Ovary (tissue), 9 donors: ENCODE results near the gene OR2C3. TPM values are rescaled to one million over a fixed set of nuclear protein-coding genes. Genes with fewer than 3 reads are reported as not detected.

Experiments used
- DNase-seq, 5 donors: peaks; one replicate each; pipeline ENCODE4 v3.0.0-alpha.2; 2019 to 2020
- H3K27ac ChIP-seq, 2 donors: fragments of 200-600 bp; one replicate each; pipeline versions ENCODE4 v1.5.1 to v1.8.0; 2019 to 2022
- H3K27me3 ChIP-seq: fragments of 200-600 bp; one replicate; pipeline ENCODE4 v1.8.0; 2022
- H3K36me3 ChIP-seq: fragments of 200-600 bp; sonication (generic); one replicate; pipeline ENCODE4 v1.5.1; 2019
- H3K4me1 ChIP-seq: one replicate; pipeline ENCODE4 v1.8.1; 2013; ENCODE audit warnings: mild to moderate bottlenecking, moderate library complexity; ENCODE audit not compliant: insufficient read depth
- H3K4me3 ChIP-seq: fragments of 200-600 bp; sonication (generic); one replicate; pipeline ENCODE4 v1.5.1; 2017
- H3K9me3 ChIP-seq, 2 donors: fragments of 200-600 bp in 1 of 2; sonication (generic) in 1 of 2; one replicate each; pipeline versions ENCODE4 v1.5.1 to v1.8.1; 2013 to 2019; ENCODE audit warnings: mild to moderate bottlenecking in 1 of 2, moderate library complexity in 1 of 2
- CTCF ChIP-seq, 3 donors: fragments of 450-650 bp in 2 of 3; fragments of 200-600 bp in 1 of 3; IDR thresholded peaks; one replicate each; pipeline versions ENCODE4 v1.5.1 to v1.8.0; 2016 to 2022; ENCODE audit warnings: antibody characterized with exemption in 3 of 3, mild to moderate bottlenecking in 1 of 3
- EP300 ChIP-seq: sonication (generic); formaldehyde crosslinking; IDR thresholded peaks from one replicate; pipeline ENCODE4 v1.6.1; 2017; ENCODE audit warnings: antibody characterized with exemption
- POLR2A ChIP-seq: fragments of 450-650 bp; IDR thresholded peaks from one replicate; pipeline ENCODE4 v1.6.1; 2017; ENCODE audit warnings: antibody characterized with exemption, mild to moderate bottlenecking, moderate library complexity
- WGBS, 3 donors: extraction: QIAGEN DNeasy Blood & Tissue Kit in 1 of 3; methylation state at CpG; one replicate each; pipeline versions ENCODE4 v1.1.5 to v1.1.7; 2013 to 2017; 5-methylcytosine and 5-hydroxymethylcytosine counted together
- intact Hi-C, 4 donors: fragments of 100-400 bp; cut with DNase I; formaldehyde crosslinking; loops; one replicate each; pipeline versions ENCODE4 v1.11.0 to v1.15.1; 2022 to 2023
- polyA plus RNA-seq, 2 donors: library from polyadenylated mRNA; stranded (reverse); fragments of 200-250 nt in 1 of 2; fragments of 350-450 nt in 1 of 2; fragmentation: Illumina TruSeq in 1 of 2; extraction: RNeasy Lipid Tissue Mini Kit (QIAGEN cat#74804) in 1 of 2; gene quantifications; one replicate each; pipeline ENCODE4 v1.2.3, GENCODE V29; 2013 to 2014
- total RNA-seq, 7 donors: library from RNA; depleted of rRNA in 2 of 7; stranded (reverse); fragments of >200 nt in 2 of 7; fragmentation: NEBNext Ultra II Directional in 3 of 7; extraction: Animal tissue kit (Norgen Biotek cat#: 25700) in 3 of 7; gene quantifications; one replicate each; pipeline versions ENCODE4 v1.1.0 to v1.2.4, GENCODE V29; 2016 to 2023
- donor health status: DM: no; HTN: no; CAD: no; lungs with moderate emphysema.
- donor health status: DM: no; HTN: no; CAD: no.
- donor health status: Bipolar disorder and iron deficiency.
- donor health status: DM: yes; HTN: yes; CAD: no.
- donor health status: DM: no; HTN: no; CAD: no.
- donor health status: DM: yes; HTN: yes; CAD: no.

Gene OR2C3
- total and polyA plus RNA-seq, 9 donors = 0.04 to 0.15 TPM; not detected in 7

GRCh38 chr1:247496581-247497285 is 39.5 kb downstream of the OR2C3 start:
- H3K9me3 ChIP-seq = no peaks in the 10 kb centered on the region
- H3K4me1 ChIP-seq = no peaks in the 10 kb centered on the region
- no peak for DNase-seq
- intact Hi-C loops = no loop called here
- H3K27me3 ChIP-seq = no peaks in the 10 kb centered on the region
- H3K27ac ChIP-seq = no peak overlapping the region
- TF ChIP-seq POLR2A = no peak
- no peak for TF ChIP-seq CTCF (IDR thresholded peaks at IDR 0.05)
- TF ChIP-seq EP300 = no peak
- H3K4me3 ChIP-seq = no peak overlapping the region
- H3K36me3 ChIP-seq = no peaks in the 10 kb centered on the region
- 60 to 66% (median 64%) methylated on average over 10 of the region's 10 CpGs for WGBS, 3 donors

GRCh38 chr1:247494767-247495166 is 41.5 kb downstream of the OR2C3 start:
- Histone ChIP-seq H3K27ac (no peak overlapping the region), H3K4me1 (no peaks in the 10 kb centered on the region), H3K9me3 (no peaks in the 10 kb centered on the region), H3K4me3 (no peak overlapping the region), H3K27me3 (no peaks in the 10 kb centered on the region), H3K36me3 (no peaks in the 10 kb centered on the region)
- no peak for DNase-seq
- WGBS, 3 donors = 11 to 17% (median 14%) methylated on average over 2 of the region's 2 CpGs
- TF ChIP-seq EP300 (no peak), POLR2A (no peak), CTCF (IDR thresholded peaks at IDR 0.05) (no peak)
- intact Hi-C loops = no loop called here

GRCh38 chr1:247493106-247493505 is 43.1 kb downstream of the OR2C3 start:
- Histone ChIP-seq H3K27ac (no peak overlapping the region), H3K36me3 (no peaks in the 10 kb centered on the region), H3K9me3 (no peaks in the 10 kb centered on the region), H3K4me3 (no peak overlapping the region), H3K27me3 (no peaks in the 10 kb centered on the region), H3K4me1 (no peaks in the 10 kb centered on the region)
- WGBS, 3 donors = 7 to 21% (median 16%) methylated on average over 1 of the region's 1 CpG
- intact Hi-C loops = no loop called here
- TF ChIP-seq EP300 (no peak), CTCF (IDR thresholded peaks at IDR 0.05) (no peak), POLR2A (no peak)
- no peak for DNase-seq

- H3K4me1 ChIP-seq = no peaks in the 10 kb centered on the region
- no peak overlapping the region for H3K4me3 ChIP-seq
- H3K36me3 ChIP-seq = no peaks in the 10 kb centered on the region
- H3K27ac ChIP-seq = no peak overlapping the region
- H3K9me3 ChIP-seq = no peaks in the 10 kb centered on the region
- no peak for TF ChIP-seq CTCF (IDR thresholded peaks at IDR 0.05)
- TF ChIP-seq POLR2A = no peak
- no peak for TF ChIP-seq EP300
- no peaks in the 10 kb centered on the region for H3K27me3 ChIP-seq
- 84 to 93% (median 92%) methylated on average over 12 of the region's 12 CpGs for WGBS, 3 donors
- no peak for DNase-seq
- intact Hi-C loops = no loop called here
These were observed 44.9 kb downstream of the OR2C3 start for GRCh38 chr1:247491328-247491727.
